Peyer's patch (tissue), 4 donors: ENCODE results near the gene RALGPS2. TPM values are rescaled to one million over a fixed set of nuclear protein-coding genes. Genes with fewer than 3 reads are reported as not detected.
A peak's percentile ranks its signal among the peaks of the same experiment; 100 is the strongest.

Source experiments
- DNase-seq, 3 donors: peaks; one replicate each; pipeline ENCODE4 v3.0.0-alpha.2; 2017 to 2019
- H3K27ac ChIP-seq, 4 donors: fragments of 200-600 bp; sonication (generic); one replicate each; pipeline ENCODE4 v1.5.1; 2016 to 2019
- H3K27me3 ChIP-seq, 2 donors: fragments of 200-600 bp; sonication (generic); one replicate each; pipeline ENCODE4 v1.5.1; 2019
- H3K36me3 ChIP-seq, 3 donors: fragments of 200-600 bp; sonication (generic); one replicate each; pipeline ENCODE4 v1.5.1; 2016 to 2019
- H3K4me1 ChIP-seq, 4 donors: fragments of 200-600 bp; sonication (generic); one replicate each; pipeline ENCODE4 v1.5.1; 2016 to 2019
- H3K4me3 ChIP-seq, 4 donors: fragments of 200-600 bp; sonication (generic); 1 replicate in 3 of 4; 2 replicates in 1 of 4; pipeline ENCODE4 v1.5.1; 2016 to 2019; ENCODE audit warnings: mild to moderate bottlenecking in 1 of 4
- H3K9me3 ChIP-seq, 4 donors: fragments of 200-600 bp; sonication (generic); one replicate each; pipeline ENCODE4 v1.5.1; 2016 to 2019; ENCODE audit warnings: mild to moderate bottlenecking in 1 of 4
- POLR2A ChIP-seq, 2 donors: fragments of 450-650 bp; IDR thresholded peaks; one replicate each; pipeline ENCODE4 v1.5.1; 2017; ENCODE audit warnings: antibody characterized with exemption in 2 of 2, mild to moderate bottlenecking in 2 of 2, moderate library complexity in 2 of 2
- total RNA-seq, 4 donors: library from RNA; depleted of rRNA; stranded (reverse); fragments of >200 nt; gene quantifications; one replicate each; pipeline ENCODE4 v1.1.0, GENCODE V29; 2016
- TF ChIP-seq, protein P1 (sequence below), 6 experiments: fragments of 450-650 bp in 4 of 6; fragments of 200-600 bp in 2 of 6; sonication (generic) in 1 of 6; IDR thresholded peaks; one replicate each; pipeline ENCODE4 v1.5.1; 2017 to 2019; ENCODE audit warnings: antibody characterized with exemption in 6 of 6, mild to moderate bottlenecking in 3 of 6, moderate library complexity in 1 of 6

RALGPS2 gene
- total RNA-seq, 4 donors from 2014 or later, result 25.8 to 102 (median 40.6) TPM

DNA sequence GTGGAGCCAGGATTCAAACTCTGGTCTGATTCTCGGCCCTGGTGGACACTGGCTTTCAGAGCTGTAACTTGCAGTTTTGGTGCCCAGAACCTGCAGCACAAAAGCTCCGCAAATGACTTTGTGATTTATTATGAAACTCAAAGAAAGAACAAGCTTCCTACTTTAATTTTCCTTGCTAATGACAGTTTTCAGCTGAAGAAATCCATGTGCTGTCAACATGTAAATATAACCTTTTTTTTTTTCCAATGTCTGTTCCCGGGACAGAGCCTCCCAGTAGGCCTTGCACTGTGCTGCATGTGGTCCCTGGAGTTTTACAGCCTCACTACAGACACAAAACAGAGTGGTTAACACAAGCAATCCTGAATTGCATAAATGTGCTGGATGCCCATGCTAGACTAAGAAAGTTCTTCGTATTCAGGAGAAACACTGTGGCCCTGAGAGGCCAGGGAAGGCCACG is 208.1 kb downstream of the RALGPS2 start:
- TF ChIP-seq, protein P1, sequence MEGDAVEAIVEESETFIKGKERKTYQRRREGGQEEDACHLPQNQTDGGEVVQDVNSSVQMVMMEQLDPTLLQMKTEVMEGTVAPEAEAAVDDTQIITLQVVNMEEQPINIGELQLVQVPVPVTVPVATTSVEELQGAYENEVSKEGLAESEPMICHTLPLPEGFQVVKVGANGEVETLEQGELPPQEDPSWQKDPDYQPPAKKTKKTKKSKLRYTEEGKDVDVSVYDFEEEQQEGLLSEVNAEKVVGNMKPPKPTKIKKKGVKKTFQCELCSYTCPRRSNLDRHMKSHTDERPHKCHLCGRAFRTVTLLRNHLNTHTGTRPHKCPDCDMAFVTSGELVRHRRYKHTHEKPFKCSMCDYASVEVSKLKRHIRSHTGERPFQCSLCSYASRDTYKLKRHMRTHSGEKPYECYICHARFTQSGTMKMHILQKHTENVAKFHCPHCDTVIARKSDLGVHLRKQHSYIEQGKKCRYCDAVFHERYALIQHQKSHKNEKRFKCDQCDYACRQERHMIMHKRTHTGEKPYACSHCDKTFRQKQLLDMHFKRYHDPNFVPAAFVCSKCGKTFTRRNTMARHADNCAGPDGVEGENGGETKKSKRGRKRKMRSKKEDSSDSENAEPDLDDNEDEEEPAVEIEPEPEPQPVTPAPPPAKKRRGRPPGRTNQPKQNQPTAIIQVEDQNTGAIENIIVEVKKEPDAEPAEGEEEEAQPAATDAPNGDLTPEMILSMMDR (IDR thresholded peaks at IDR 0.05), result no peak
- TF ChIP-seq POLR2A (IDR thresholded peaks at IDR 0.05), result no peak
- DNase-seq, result peak in 1 of 3 donors; percentile 36
- Histone ChIP-seq H3K4me1 (peaks cover 0 to 20% (median 2%) of the 10 kb centered on the region in 4 donors), H3K27ac (peak overlapping the region; percentile 62 to 83 (median 66)), H3K27me3 (no peaks in the 10 kb centered on the region), H3K36me3 (no peaks in the 10 kb centered on the region), H3K4me3 (no peak overlapping the region), H3K9me3 (no peaks in the 10 kb centered on the region)

DNA sequence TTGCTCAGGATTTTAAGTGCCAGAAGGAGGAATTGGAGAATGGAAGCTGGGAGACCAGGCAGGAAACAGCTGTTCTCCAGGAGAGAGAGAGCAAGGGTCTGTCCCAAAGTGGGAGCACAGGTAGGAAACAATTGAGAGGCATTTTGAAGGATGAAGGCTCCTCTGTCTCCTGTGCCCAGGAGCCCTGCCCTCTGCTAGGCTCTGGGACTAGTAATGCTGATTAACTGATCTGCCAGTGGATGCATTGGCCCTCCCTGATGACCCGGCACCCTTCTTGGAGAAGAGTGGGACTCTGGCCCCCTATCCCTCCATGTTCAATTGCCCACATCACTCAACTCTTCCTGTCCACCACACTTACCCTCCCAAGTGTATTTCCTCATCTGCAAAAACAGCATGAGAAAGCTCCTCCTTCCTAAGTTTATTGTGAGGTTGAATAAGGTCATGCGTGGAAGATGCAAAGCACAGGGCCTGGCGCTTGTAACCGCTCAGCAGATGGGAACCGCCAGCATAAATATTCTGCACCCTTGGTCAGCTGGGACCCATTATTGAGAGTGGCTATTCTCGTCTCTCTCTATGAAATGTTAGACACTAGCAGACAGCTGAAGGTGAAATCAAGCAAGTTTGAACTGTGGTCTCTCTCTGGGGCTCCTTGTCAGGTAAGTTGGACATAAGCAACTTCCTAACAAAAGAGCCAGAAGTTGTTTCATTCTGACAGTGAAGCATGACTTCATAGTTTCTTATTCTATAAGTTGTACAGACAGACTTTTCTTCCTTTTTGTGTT is 208.9 kb downstream of the RALGPS2 start:
- Histone ChIP-seq H3K4me1 (peaks cover 0 to 28% (median 2%) of the 10 kb centered on the region in 4 donors), H3K4me3 (no peak overlapping the region)

DNA sequence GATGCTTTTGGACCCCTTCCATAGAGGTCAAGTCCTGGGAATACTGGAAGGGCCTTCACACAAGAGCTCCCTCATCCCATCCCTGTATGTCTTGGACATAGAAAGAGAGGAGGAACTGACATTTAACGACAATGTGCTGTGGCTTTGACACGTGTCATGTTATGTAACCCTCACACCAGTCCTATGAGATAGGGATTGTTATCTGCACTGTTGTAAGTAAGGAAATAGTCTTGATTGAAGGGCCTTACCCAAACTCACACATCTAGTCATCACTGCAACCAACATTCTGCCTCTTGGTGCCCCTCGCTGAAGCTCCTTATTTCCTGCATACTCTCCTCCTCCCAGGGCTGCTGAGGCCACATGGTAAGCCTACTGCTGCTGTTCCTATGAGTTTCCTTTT is 209.5 kb downstream of the RALGPS2 start:
- Histone ChIP-seq H3K4me1 (peaks cover 0 to 30% (median 2%) of the 10 kb centered on the region in 4 donors), H3K27ac (peak overlapping the region in 3 of 4 donors; percentile 65 to 83 (median 66))
- TF ChIP-seq, protein P1 (IDR thresholded peaks at IDR 0.05), result no peak
- no peak for TF ChIP-seq POLR2A (IDR thresholded peaks at IDR 0.05)

More for the DNA sequence above, 208.9 kb downstream of the RALGPS2 start:
- Histone ChIP-seq H3K9me3 (no peaks in the 10 kb centered on the region), H3K27me3 (no peaks in the 10 kb centered on the region), H3K27ac (peak overlapping the region; percentile 61 to 83 (median 66)), H3K36me3 (no peaks in the 10 kb centered on the region)
- no peak for TF ChIP-seq POLR2A (IDR thresholded peaks at IDR 0.05)
- TF ChIP-seq, protein P1 (IDR thresholded peaks at IDR 0.05), result no peak
- peak in 1 of 3 donors; percentile 50 for DNase-seq

DNA sequence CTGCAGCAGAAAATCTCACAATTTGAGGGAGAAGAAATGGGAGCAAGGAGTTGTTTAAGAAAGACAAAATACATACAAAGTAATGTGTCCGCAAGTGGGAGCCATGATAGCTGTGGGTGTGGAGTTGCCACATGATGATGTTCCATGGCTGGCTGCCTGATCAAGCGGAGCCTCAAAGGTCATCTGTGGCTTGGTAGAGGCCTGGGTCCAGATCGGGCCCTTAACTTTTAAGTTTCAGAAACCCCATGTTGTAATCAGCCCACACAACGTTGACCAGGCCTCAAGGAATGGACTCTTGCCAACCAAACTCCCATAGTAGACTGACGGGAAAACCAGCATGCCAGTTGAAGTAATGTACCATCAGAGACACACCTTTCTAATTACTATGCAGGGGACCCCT is 210.6 kb downstream of the RALGPS2 start:
- no peak overlapping the region for H3K27ac ChIP-seq
- H3K9me3 ChIP-seq, result no peaks in the 10 kb centered on the region
- peaks cover 0 to 30% (median 2%) of the 10 kb centered on the region in 4 donors for H3K4me1 ChIP-seq
- DNase-seq, result peak in 2 of 3 donors; percentile 6 to 37
- TF ChIP-seq POLR2A (IDR thresholded peaks at IDR 0.05), result no peak
- TF ChIP-seq, protein P1 (IDR thresholded peaks at IDR 0.05), result no peak
- no peak overlapping the region for H3K4me3 ChIP-seq
- H3K36me3 ChIP-seq, result no peaks in the 10 kb centered on the region
- H3K27me3 ChIP-seq, result no peaks in the 10 kb centered on the region

More for the DNA sequence above, 209.5 kb downstream of the RALGPS2 start:
- Histone ChIP-seq H3K4me3 (no peak overlapping the region), H3K9me3 (no peaks in the 10 kb centered on the region), H3K36me3 (no peaks in the 10 kb centered on the region), H3K27me3 (no peaks in the 10 kb centered on the region)
- peak in 1 of 3 donors; percentile 19 for DNase-seq

DNA sequence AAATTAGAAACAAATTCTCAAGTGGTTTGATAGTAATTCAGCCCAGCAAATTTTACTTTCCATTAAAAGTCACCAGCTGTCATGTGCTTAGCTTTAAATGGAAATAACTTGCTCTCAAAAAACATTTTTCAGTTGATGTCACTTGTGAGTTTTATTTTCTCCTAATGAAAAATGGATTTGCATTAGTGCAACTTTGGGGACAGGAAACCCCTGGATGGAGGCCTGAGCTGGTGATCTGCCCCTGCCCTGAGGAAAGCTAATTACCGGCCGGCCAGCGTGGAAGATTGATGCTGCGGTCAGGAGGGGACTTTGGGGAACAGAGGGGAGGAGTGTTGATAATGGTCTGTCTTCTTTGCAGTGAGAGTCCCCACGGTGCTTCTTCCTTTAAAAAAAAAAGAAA is 212.7 kb downstream of the RALGPS2 start:
- Histone ChIP-seq H3K36me3 (no peaks in the 10 kb centered on the region), H3K4me3 (no peak overlapping the region), H3K4me1 (peaks cover 0 to 30% (median under 1%) of the 10 kb centered on the region in 4 donors), H3K27me3 (no peaks in the 10 kb centered on the region), H3K27ac (peak overlapping the region in 3 of 4 donors; percentile 4 to 91 (median 30)), H3K9me3 (no peaks in the 10 kb centered on the region)
- peak in 1 of 3 donors; percentile 41 for DNase-seq
- no peak for TF ChIP-seq POLR2A (IDR thresholded peaks at IDR 0.05)
- TF ChIP-seq, protein P1 (IDR thresholded peaks at IDR 0.05), result no peak
